HFFc6 (cell line): Measurements from ENCODE around the gene GRB2. TPM values are rescaled to one million over a fixed set of nuclear protein-coding genes. Genes with fewer than 3 reads are reported as not detected.
"Not testable (repeated sequence)": the region's sequence is repeated elsewhere in the genome, so short reads cannot be mapped to it uniquely, and the experiment has no call there.

ENCODE experiments used
- DNase-seq: peaks from one replicate; pipeline ENCODE4 v3.0.0-alpha.2; 2018
- H3K27ac Mint-ChIP-seq: 2 replicates; pipeline ENCODE4 v1.8.0; 2020; ENCODE audit warnings: mild to moderate bottlenecking, mixed read lengths
- H3K27me3 Mint-ChIP-seq: 2 replicates; pipeline ENCODE4 v1.8.0; 2021; ENCODE audit warnings: mild to moderate bottlenecking, moderate library complexity, mixed read lengths; ENCODE audit not compliant: insufficient read depth
- H3K36me3 Mint-ChIP-seq: 2 replicates; pipeline ENCODE4 v1.8.0; 2021; ENCODE audit warnings: low read depth, mixed read lengths
- H3K4me1 Mint-ChIP-seq: 2 replicates; pipeline ENCODE4 v1.8.0; 2020; ENCODE audit warnings: low read depth, mixed read lengths
- H3K4me3 Mint-ChIP-seq: 2 replicates; pipeline ENCODE4 v1.8.0; 2020; ENCODE audit warnings: mild to moderate bottlenecking, moderate library complexity, mixed read lengths
- H3K9me3 Mint-ChIP-seq: 2 replicates; pipeline ENCODE4 v1.8.0; 2020; ENCODE audit warnings: mild to moderate bottlenecking, mixed read lengths
- total RNA-seq, 6 experiments: library from RNA; stranded (reverse); fragmentation: NEBNext Ultra II Directional; extraction: Animal tissue kit (Norgen Biotek cat#: 25700); gene quantifications; 2 replicates in 1 of 6; 3 replicates in 5 of 6; pipeline ENCODE4 v1.2.3, GENCODE V29; 2021
- TF ChIP-seq, protein P1 (sequence below): fragments of 200-600 bp; sonication (generic); IDR thresholded peaks from 2 replicates; pipeline ENCODE4 v1.5.0; 2021; ENCODE audit warnings: antibody characterized with exemption, mild to moderate bottlenecking

The GRB2 gene
- total RNA-seq, 6 experiments from 2014 or later: 104 to 138 (median 116) TPM

DNA sequence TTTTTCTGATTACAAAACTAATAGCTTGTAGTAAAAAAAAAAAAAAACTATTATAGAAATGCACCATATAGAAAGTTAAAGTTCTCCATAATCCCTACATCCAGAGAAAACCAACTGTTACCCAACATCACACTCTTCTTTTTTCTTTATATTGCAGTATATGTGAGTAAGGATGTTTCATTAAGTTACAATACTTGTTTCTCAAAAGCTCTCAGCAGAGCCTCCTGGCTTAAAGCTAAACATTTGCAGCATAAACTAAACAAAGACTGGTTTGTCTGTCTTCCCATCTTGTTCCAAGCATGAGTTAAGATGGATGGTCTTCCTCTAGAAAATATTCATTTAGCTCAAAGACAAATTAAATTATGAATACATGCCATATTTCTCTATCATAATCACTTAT lies 25.2 kb downstream of the GRB2 start:
- TF ChIP-seq, protein P1, sequence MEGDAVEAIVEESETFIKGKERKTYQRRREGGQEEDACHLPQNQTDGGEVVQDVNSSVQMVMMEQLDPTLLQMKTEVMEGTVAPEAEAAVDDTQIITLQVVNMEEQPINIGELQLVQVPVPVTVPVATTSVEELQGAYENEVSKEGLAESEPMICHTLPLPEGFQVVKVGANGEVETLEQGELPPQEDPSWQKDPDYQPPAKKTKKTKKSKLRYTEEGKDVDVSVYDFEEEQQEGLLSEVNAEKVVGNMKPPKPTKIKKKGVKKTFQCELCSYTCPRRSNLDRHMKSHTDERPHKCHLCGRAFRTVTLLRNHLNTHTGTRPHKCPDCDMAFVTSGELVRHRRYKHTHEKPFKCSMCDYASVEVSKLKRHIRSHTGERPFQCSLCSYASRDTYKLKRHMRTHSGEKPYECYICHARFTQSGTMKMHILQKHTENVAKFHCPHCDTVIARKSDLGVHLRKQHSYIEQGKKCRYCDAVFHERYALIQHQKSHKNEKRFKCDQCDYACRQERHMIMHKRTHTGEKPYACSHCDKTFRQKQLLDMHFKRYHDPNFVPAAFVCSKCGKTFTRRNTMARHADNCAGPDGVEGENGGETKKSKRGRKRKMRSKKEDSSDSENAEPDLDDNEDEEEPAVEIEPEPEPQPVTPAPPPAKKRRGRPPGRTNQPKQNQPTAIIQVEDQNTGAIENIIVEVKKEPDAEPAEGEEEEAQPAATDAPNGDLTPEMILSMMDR: no peak
- no peak for DNase-seq
- no peak overlapping the region for H3K4me3 Mint-ChIP-seq
- no peaks in the 10 kb centered on the region for H3K27me3 Mint-ChIP-seq
- H3K27ac Mint-ChIP-seq: no peak overlapping the region
- H3K9me3 Mint-ChIP-seq: no peaks in the 10 kb centered on the region
- H3K36me3 Mint-ChIP-seq: peaks cover 10% of the 10 kb centered on the region; the same call in 1 of the 2 replicates
- peaks cover 20% of the 10 kb centered on the region; the same call in 1 of the 2 replicates for H3K4me1 Mint-ChIP-seq

DNA sequence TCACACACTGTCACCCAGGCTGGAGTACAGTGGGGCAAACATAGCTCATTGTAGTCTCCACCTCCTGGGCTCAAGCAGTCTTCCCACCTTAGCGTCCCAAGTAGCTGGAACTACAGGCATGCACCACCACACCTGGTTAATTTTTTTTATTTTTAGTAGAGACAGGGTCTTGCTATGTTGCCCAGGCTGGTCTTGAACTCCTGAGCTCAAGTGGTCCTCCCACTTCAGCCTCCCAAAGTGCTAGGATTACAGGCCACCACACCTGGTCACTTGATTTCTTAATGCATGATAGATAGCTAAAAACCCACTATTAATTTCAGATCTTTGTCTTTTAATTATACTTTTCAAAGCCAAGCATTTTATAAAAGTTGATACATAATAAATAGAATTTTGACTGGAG lies 26.1 kb downstream of the GRB2 start:
- not testable (repeated sequence) for DNase-seq, H3K9me3 Mint-ChIP-seq, H3K27me3 Mint-ChIP-seq, H3K27ac Mint-ChIP-seq, H3K4me3 Mint-ChIP-seq
- Mint-ChIP-seq H3K36me3 (peaks cover 13% of the 10 kb centered on the region; the same call in 1 of the 2 replicates), H3K4me1 (peaks cover 20% of the 10 kb centered on the region; the same call in 1 of the 2 replicates)

DNA sequence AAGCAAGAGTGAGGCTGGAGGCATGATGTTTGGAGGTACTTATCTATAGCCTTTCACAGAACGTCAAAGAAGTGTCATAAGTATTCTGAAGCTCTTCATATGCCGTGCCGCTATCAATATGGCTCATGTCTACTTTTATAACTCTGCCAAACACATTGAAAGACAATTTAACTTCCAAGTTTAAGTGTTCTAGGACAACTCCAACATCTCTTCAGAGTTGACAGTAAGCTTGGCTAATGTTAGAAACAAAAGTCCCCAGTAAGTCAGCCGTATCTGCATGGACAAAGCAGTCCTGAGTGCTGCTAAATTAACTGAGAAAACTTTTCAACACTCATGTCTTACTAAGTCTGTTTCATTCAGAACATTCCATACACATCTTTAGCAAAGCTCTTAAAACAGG lies 32.2 kb downstream of the GRB2 start:
- Mint-ChIP-seq H3K4me3 (no peak overlapping the region), H3K9me3 (no peaks in the 10 kb centered on the region), H3K27me3 (no peaks in the 10 kb centered on the region; the same call in 1 of the 2 replicates), H3K4me1 (peaks cover 18% of the 10 kb centered on the region), H3K36me3 (peaks cover 13% of the 10 kb centered on the region; the same call in 1 of the 2 replicates), H3K27ac (no peak overlapping the region)
- DNase-seq: no peak
- TF ChIP-seq, protein P1: no peak

DNA sequence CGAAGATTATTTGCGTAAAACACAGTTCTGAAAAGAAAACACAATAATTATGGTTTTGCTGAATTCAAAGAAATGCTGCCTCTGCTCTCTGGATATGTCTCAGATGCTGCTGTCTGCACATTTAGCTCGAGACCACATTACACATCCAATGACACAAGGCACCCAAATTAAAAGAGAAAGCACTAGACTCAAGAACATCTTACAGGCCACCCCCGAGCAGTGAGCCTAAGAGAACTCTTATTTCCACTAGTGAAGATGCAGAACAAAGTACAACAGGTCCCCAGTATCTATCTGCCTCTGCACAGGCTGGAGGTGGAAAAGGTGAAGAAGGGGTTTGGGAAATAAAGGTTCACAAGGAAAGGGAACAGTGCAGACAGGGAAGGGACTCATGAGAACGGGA lies 33.5 kb downstream of the GRB2 start:
- peaks cover 13% of the 10 kb centered on the region; the same call in 1 of the 2 replicates for H3K36me3 Mint-ChIP-seq
- H3K4me3 Mint-ChIP-seq: no peak overlapping the region
- TF ChIP-seq, protein P1: no peak
- no peaks in the 10 kb centered on the region for H3K9me3 Mint-ChIP-seq
- H3K4me1 Mint-ChIP-seq: peaks cover 30% of the 10 kb centered on the region
- no peaks in the 10 kb centered on the region; the same call in 1 of the 2 replicates for H3K27me3 Mint-ChIP-seq
- H3K27ac Mint-ChIP-seq: no peak overlapping the region
- DNase-seq: no peak

DNA sequence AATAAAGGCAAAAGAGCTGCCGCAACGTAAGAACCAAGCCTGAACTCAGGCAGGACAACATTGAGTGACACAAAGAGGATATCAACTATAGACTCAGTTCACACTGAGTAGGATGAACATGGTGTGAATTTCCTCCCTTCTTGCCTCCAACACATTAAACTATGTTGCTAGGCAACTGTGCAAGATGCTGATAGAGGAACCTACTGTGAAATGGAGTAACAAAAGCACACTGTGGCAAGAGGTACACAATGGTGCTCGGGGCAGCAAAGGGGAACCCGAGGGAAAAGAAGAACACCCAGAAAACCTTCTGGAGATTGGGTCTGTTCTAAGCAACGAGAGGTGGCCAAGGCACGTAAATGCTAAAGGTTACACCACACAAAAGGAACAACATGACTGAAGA lies 34.1 kb downstream of the GRB2 start:
- H3K4me1 Mint-ChIP-seq: peaks cover 36% of the 10 kb centered on the region
- no peak for DNase-seq
- peaks cover 8% of the 10 kb centered on the region; the same call in 1 of the 2 replicates for H3K36me3 Mint-ChIP-seq
- H3K27me3 Mint-ChIP-seq: no peaks in the 10 kb centered on the region; the same call in 1 of the 2 replicates
- H3K4me3 Mint-ChIP-seq: no peak overlapping the region
- TF ChIP-seq, protein P1: no peak
- no peak overlapping the region for H3K27ac Mint-ChIP-seq
- H3K9me3 Mint-ChIP-seq: no peaks in the 10 kb centered on the region

DNA sequence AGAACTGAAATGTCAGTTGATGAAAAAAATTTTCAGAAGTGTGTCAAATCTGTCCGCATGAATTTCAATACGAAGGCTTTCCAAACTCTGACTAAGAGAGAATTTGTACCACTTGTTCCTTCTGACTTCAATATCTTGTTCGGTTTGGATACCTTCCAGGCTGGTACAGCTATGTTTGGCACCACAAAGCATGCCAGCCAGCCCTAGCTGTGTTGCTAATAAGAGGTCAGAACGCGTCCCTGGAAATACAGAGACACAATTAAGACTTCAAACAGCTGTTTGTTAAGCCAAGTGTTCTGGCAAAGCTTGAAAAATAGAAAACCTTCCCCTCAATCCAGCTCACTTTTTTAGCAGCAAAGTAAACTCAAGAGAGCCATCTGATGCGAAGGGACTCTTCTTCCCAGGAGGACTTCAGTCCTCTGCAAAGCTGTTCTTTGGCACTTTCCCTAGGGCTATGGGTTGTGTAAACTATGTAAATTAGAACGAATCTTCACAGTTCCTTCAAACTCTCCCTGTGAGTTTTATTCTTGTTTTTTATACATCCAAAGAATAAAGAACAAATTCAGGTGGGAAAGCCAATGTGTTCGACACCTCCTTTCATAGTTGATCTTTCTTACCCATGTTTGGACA lies 35.1 kb downstream of the GRB2 start:
- H3K27me3 Mint-ChIP-seq: no peaks in the 10 kb centered on the region; the same call in 1 of the 2 replicates
- DNase-seq: no peak
- no peak overlapping the region for H3K27ac Mint-ChIP-seq
- no peak overlapping the region for H3K4me3 Mint-ChIP-seq
- no peaks in the 10 kb centered on the region for H3K9me3 Mint-ChIP-seq
- peaks cover 46% of the 10 kb centered on the region for H3K4me1 Mint-ChIP-seq
- TF ChIP-seq, protein P1: no peak
- peaks cover 4% of the 10 kb centered on the region; the same call in 1 of the 2 replicates for H3K36me3 Mint-ChIP-seq

DNA sequence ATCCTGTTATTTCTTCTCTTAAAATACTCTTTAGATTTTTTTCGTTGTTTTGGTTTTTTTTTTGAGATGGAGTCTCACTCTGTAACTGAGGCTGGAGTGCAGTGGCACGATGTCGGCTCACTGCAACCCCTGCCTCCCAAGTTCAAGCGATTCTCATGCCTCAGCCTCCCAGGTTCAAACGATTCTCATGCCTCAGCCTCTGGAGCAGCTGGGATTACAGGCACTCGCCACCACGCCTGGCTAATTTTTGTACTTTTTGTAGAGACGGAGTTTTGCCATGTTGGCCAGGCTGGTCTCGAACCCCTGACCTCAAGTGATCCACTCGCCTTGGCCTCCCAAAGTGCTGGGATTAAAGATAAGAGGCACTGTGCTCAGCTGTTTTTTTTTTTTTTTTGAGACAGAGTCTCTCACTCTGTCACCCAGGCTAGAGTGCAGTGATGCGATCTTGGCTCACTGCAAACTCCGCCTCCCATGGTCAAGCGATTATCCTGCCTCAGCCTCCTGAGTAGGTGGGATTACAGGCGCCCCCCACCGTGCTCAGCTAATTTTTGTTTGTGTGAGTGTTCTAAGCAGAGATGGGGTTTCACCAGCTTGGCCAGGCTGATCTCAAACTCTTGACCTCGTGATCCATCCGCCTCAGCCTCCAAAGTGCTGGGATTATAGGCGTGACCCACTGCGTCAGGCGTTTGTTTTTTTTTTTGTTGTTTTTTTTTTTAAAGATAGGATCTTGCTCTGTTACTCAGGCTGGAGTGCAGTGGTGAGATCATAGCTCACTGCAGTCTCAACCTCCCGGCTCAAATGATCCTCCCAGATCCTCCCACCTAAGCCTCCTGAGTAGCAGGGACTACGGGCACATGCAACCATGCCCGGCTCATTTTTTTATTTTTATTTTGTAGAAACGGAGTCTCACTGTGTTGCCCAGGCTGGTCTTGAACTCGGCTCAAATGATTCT lies 37.4 kb downstream of the GRB2 start:
- not testable (repeated sequence) for H3K36me3 Mint-ChIP-seq, H3K27me3 Mint-ChIP-seq, H3K27ac Mint-ChIP-seq, DNase-seq, H3K9me3 Mint-ChIP-seq, H3K4me3 Mint-ChIP-seq
- peaks cover 67% of the 10 kb centered on the region for H3K4me1 Mint-ChIP-seq
